Measurements from ENCODE around the gene ENOPH1.

Gene ENOPH1

GRCh38 chr4:82428526-82428968, 1.8 kb upstream of the ENOPH1 start:
- no peak for DNase-seq (ENCODE audit: low read depth in 2 of 2)

GRCh38 chr4:82428969-82429727, 1.2 kb upstream of the ENOPH1 start:
- peak; percentile 85 to 91 for DNase-seq (ENCODE audit: low read depth in 2 of 2)

- DNase-seq (ENCODE audit: low read depth in 2 of 2) = no peak
These were observed 630 bp upstream of the ENOPH1 start for GRCh38 chr4:82429728-82430192.

DNA sequence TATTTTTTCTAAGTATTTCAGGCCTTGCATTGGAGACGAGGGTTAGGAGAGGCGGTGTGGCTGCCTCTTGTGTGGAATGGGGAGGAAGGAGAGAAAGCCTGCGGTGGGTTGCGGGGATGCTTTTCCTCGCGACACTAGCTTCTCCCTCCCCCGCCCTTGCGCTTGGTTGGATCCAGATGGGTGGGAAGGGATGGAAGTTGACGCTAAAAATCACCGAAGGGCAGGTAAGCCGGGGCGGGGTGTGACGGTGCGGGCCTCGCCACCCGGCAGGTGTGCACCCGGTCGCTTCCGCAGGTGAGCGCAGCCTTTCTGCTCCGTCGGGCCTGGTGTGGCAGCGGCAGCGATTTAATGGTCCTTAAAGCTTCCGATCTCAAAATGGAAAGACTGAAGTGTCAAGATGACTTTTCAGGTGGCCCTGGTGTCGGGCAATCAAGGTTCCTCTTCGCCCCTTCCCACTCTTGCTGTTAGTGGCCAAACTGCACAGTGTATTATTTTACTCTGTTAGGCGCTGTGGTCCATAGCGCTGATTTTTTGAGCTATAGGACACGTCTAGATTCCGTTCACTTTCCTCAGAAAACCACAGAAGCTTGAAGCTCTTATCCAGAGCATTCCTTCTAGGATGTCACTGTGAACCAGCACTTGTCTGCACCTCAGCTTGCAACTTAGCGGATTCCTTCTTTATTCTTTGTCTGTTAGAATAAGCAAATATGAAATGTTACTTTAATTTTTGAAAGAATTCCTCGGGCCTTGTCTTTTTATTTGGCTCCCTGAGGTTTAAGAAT, 765 bp downstream of the ENOPH1 start:
- DNase-seq (ENCODE audit: low read depth in 2 of 2) = peak; percentile 13 to 17

- no peak for DNase-seq (ENCODE audit: low read depth in 2 of 2)
These were observed 1.4 kb downstream of the ENOPH1 start for GRCh38 chr4:82431831-82432230.

DNA sequence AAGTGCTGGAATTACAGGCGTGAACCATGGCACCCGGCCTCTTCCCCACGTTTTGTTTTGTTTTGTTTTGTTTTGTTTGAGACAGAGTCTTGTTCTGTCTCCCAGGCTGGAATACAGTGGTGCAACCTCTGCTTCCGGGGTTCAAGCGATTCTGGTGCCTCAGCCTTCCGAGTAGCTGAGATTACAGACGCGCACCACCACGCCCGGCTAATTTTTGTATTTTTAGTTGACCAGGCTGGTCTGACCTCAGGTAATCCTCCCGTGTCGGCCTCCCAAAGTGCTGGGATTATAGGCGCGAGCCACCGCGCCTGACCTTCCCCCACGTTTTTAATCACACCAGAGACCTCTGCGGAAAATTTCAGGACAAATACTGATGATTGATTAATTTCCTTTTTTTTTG, 2.2 kb downstream of the ENOPH1 start:
- DNase-seq (ENCODE audit: low read depth in 2 of 2) = no peak

DNA sequence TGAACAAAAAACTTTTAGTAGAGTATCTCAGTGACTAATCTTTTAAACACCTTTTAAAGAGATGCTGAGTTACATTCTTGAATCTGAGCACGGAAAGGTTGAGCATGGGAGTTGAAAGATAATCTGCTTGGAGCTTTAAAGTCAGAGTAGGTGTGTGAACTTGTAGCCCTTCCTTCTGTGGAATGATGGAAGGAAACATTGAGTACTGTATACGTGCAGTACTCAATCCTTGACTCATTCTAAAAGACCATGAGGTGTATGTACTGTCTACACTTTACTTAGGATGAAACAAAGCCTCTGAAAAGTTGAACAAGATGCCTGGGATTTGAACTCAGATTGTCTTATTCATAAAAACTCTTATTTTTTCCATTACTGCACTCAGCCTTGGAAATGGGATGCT, 3.4 kb downstream of the ENOPH1 start:
- DNase-seq (ENCODE audit: low read depth in 2 of 2) = no peak

- DNase-seq (ENCODE audit: low read depth in 2 of 2) = no peak
These were observed 4.6 kb downstream of the ENOPH1 start for GRCh38 chr4:82434949-82435348.

DNA sequence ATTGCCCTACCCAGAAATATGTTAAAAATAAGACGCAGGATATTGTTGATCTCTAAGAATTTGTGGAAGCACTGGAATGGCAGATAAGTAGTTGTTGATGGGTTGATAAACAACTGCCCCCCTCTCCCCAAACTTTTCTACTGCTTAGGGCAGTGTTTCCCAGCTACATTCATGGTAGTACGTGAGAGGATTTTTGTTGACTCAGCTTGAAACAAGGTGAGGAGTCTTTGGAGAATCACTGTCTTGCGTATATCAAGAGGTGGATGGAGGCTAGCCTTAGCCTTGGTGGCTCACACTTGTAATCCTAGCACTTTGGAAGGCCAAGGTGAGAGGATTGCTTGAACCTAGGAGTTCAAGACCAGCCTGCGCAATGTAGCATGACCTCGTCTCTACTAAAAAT, 5.7 kb downstream of the ENOPH1 start:
- DNase-seq (ENCODE audit: low read depth in 2 of 2) = no peak

GRCh38 chr4:82436780-82437179, 6.4 kb downstream of the ENOPH1 start:
- DNase-seq (ENCODE audit: low read depth in 2 of 2) = no peak

- DNase-seq (ENCODE audit: low read depth in 2 of 2) = no peak
These were observed 7.1 kb downstream of the ENOPH1 start for GRCh38 chr4:82437285-82438005.

GRCh38 chr4:82439088-82439487, 8.7 kb downstream of the ENOPH1 start:
- DNase-seq (ENCODE audit: low read depth in 2 of 2) = no peak

- no peak for DNase-seq (ENCODE audit: low read depth in 2 of 2)
These were observed 17.5 kb downstream of the ENOPH1 start for GRCh38 chr4:82447886-82448285.

GRCh38 chr4:82450966-82451755, 20.8 kb downstream of the ENOPH1 start:
- no peak for DNase-seq (ENCODE audit: low read depth in 2 of 2)

- DNase-seq (ENCODE audit: low read depth in 2 of 2) = no peak
These were observed 21.6 kb downstream of the ENOPH1 start for GRCh38 chr4:82452026-82452425.

DNA sequence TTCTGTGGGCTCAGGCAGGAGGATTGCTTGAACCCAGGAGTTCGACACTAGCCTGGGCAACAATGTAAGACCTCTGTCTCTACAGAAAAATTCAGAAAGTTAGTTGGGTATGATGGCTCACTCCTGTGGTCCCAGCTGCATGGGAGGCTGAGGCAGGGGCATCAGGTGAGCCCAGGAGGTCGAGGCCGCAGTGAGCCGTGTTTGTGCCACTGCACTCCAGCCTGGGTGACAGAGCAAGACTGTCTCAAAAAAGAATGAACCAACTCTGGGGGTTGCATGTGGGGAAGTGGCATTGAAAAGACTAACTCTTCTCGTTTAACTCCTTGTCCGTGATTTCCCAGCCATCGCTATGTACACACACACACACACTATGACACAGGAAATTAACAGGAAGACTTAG, 26.9 kb downstream of the ENOPH1 start:
- DNase-seq (ENCODE audit: low read depth in 2 of 2) = no peak

- no peak for DNase-seq (ENCODE audit: low read depth in 2 of 2)
These were observed 28.3 kb downstream of the ENOPH1 start for GRCh38 chr4:82458729-82459128.

DNA sequence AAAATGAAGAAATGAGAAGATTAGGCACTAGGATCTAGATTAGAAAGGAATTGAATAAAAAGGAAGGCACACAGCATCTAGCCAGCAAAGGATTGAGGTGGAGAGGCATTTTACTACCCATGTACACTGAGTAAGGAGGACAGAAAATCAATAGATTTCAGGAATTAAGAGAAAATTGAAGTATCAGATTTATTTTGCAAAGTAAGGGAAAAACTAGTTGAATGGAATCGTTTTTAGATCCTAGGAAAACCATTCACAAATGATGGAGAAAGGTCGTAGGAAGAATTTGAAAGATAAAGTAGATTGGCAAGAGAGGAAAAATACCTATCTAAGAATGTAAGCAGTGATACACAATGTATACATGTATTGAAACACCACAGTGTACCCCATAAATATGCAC, 31.3 kb downstream of the ENOPH1 start:
- no peak for DNase-seq (ENCODE audit: low read depth in 2 of 2)

- peak; percentile 66 to 82 for DNase-seq (ENCODE audit: low read depth in 2 of 2)
These were observed 32.0 kb downstream of the ENOPH1 start for GRCh38 chr4:82462415-82462831.

DNA sequence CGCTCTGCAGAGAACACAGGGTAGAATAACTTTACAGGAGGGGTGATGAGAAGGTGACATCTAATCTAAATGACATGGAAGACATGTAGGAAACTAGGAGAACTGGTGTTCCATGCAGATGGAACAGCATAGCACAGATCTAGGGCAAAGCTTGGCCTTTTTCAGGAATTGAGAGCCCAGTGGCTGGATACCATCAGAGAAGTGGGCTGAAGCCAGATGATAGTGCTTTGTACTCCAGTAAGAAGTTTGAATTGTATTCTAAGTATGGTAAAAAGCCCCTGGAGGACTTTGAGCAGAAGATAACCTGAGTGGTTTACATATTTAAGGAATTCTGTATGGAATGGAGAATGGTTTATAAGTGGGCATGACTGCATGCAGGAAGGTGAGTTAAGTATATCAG, 32.8 kb downstream of the ENOPH1 start:
- DNase-seq (ENCODE audit: low read depth in 2 of 2) = no peak

GRCh38 chr4:82467471-82467870, 37.1 kb downstream of the ENOPH1 start:
- DNase-seq (ENCODE audit: low read depth in 2 of 2) = no peak
